A673 (cell line): ENCODE results near the gene GLDN.

Experiments used
- EZH2 ChIP-seq: fragments of 200-600 bp; sonication (generic); IDR thresholded peaks from 2 replicates; pipeline ENCODE4 v1.6.1; 2017; ENCODE audit warnings: borderline replicate concordance, low read depth, mild to moderate bottlenecking, mixed read lengths, antibody characterized with exemption, low read length; ENCODE audit not compliant: poor library complexity, severe bottlenecking
- TF ChIP-seq, protein P1 (sequence below): fragments of 300-800, 200-600 bp; sonication (generic); conservative IDR thresholded peaks from 2 replicates; pipeline ENCODE4 v1.5.1; 2017; ENCODE audit warnings: low read depth, mild to moderate bottlenecking, antibody characterized with exemption, low read length, moderate library complexity, mixed read lengths

DNA sequence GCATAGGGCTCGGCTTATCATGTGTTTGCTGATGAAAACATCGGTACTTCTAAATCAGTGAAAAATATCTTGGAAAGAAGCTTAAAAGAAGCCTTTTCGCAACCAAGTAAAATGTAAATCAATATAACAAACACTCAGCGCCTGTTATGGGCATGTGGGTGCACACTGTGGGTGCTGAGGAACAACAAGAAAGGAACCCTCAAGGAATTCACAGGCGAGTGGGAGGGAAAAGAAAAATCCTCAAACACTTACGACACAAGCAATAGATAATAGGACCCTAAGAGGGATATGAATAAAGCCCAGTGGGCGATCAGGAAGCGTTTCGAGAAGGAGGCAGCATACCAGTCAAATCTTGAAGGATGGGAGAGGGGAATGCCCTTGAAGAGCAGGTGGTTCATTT is 21.9 kb downstream of the GLDN start:
- TF ChIP-seq, protein P1, sequence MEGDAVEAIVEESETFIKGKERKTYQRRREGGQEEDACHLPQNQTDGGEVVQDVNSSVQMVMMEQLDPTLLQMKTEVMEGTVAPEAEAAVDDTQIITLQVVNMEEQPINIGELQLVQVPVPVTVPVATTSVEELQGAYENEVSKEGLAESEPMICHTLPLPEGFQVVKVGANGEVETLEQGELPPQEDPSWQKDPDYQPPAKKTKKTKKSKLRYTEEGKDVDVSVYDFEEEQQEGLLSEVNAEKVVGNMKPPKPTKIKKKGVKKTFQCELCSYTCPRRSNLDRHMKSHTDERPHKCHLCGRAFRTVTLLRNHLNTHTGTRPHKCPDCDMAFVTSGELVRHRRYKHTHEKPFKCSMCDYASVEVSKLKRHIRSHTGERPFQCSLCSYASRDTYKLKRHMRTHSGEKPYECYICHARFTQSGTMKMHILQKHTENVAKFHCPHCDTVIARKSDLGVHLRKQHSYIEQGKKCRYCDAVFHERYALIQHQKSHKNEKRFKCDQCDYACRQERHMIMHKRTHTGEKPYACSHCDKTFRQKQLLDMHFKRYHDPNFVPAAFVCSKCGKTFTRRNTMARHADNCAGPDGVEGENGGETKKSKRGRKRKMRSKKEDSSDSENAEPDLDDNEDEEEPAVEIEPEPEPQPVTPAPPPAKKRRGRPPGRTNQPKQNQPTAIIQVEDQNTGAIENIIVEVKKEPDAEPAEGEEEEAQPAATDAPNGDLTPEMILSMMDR, result no peak
- TF ChIP-seq EZH2, result no peak
